Sigmoid colon (tissue), 7 donors: ENCODE measurements around the gene IFNLR1. TPM values are rescaled to one million over a fixed set of nuclear protein-coding genes. Genes with fewer than 3 reads are reported as not detected.
A peak's percentile ranks its signal among the peaks of the same experiment; 100 is the strongest.

Source experiments
- DNase-seq: peaks from one replicate; pipeline ENCODE4 v3.0.0-alpha.2; 2019
- H3K27ac ChIP-seq, 4 donors: fragments of 200-600 bp; sonication (generic); one replicate each; pipeline ENCODE4 v1.5.1; 2016 to 2019; ENCODE audit warnings: mild to moderate bottlenecking in 1 of 4
- H3K27me3 ChIP-seq, 3 donors: fragments of 200-600 bp; sonication (generic); one replicate each; pipeline ENCODE4 v1.5.1; 2019; ENCODE audit warnings: mild to moderate bottlenecking in 1 of 3
- H3K36me3 ChIP-seq, 4 donors: fragments of 200-600 bp; sonication (generic); one replicate each; pipeline ENCODE4 v1.5.1; 2016 to 2019
- H3K4me1 ChIP-seq, 4 donors: fragments of 200-600 bp; sonication (generic); one replicate each; pipeline ENCODE4 v1.5.1; 2017 to 2019
- H3K4me3 ChIP-seq, 4 donors: fragments of 200-600 bp; sonication (generic); one replicate each; pipeline ENCODE4 v1.5.1; 2017 to 2019; ENCODE audit warnings: mild to moderate bottlenecking in 2 of 4, moderate library complexity in 1 of 4
- H3K9me3 ChIP-seq, 4 donors: fragments of 200-600 bp in 3 of 4; sonication (generic) in 3 of 4; one replicate each; pipeline versions ENCODE4 v1.5.1 to v1.6.1; 2013 to 2019
- CTCF ChIP-seq, 4 experiments: fragments of 450-650 bp in 3 of 4; fragments of 200-600 bp in 1 of 4; IDR thresholded peaks; one replicate each; pipeline ENCODE4 v1.5.1; 2016 to 2019; ENCODE audit warnings: antibody characterized with exemption in 4 of 4, mild to moderate bottlenecking in 3 of 4, moderate library complexity in 2 of 4
- EP300 ChIP-seq, 4 donors: sonication (generic); formaldehyde crosslinking; IDR thresholded peaks; one replicate each; pipeline ENCODE4 v1.6.1; 2017; ENCODE audit warnings: antibody characterized with exemption in 4 of 4
- POLR2A ChIP-seq, 2 donors: fragments of 450-650 bp; IDR thresholded peaks; one replicate each; pipeline ENCODE4 v1.6.1; 2016; ENCODE audit warnings: antibody characterized with exemption in 2 of 2, mild to moderate bottlenecking in 2 of 2, moderate library complexity in 2 of 2
- POLR2AphosphoS5 ChIP-seq, 4 donors: sonication (generic); formaldehyde crosslinking; IDR thresholded peaks; one replicate each; pipeline ENCODE4 v1.6.1; 2017; ENCODE audit warnings: antibody characterized with exemption in 4 of 4
- WGBS, 2 donors: extraction: QIAGEN DNeasy Blood & Tissue Kit; methylation state at CpG; one replicate each; pipeline ENCODE4 v1.1.7; 2013; 5-methylcytosine and 5-hydroxymethylcytosine counted together
- intact Hi-C: fragments of 100-400 bp; cut with DNase I; formaldehyde crosslinking; loops from one replicate; pipeline ENCODE4 v1.15.1; 2023
- polyA plus RNA-seq, 3 donors: library from polyadenylated mRNA; stranded (reverse); fragments of 200-250 nt; gene quantifications; one replicate each; pipeline ENCODE4 v1.2.3, GENCODE V29; 2013
- total RNA-seq, 4 donors: library from RNA; depleted of rRNA; stranded (reverse); fragments of >200 nt; gene quantifications; one replicate each; pipeline ENCODE4 v1.1.0, GENCODE V29; 2016
- donor health status: healthy with polysubstance abuse.
- donor health status: Bipolar disorder and iron deficiency.
- donor health status: healthy.

The IFNLR1 gene
- total and polyA plus RNA-seq, 7 donors: 0.28 to 8.7 (median 4.2) TPM; not detected in 2

- no peak for DNase-seq
- no peaks in the 10 kb centered on the region for H3K9me3 ChIP-seq
- H3K4me3 ChIP-seq: no peak overlapping the region
- 69 to 83% methylated on average over 6 of the region's 6 CpGs for WGBS, 2 donors
- no peaks in the 10 kb centered on the region for H3K27me3 ChIP-seq
- no peaks in the 10 kb centered on the region for H3K4me1 ChIP-seq
- no peak for TF ChIP-seq CTCF (IDR thresholded peaks at IDR 0.05)
- no peak for TF ChIP-seq POLR2AphosphoS5 (IDR thresholded peaks at IDR 0.05)
- no peak for TF ChIP-seq POLR2A (IDR thresholded peaks at IDR 0.05)
- no peak for TF ChIP-seq EP300 (IDR thresholded peaks at IDR 0.05)
- no peak overlapping the region for H3K27ac ChIP-seq
- intact Hi-C loops: no loop called here
- no peaks in the 10 kb centered on the region for H3K36me3 ChIP-seq
These were observed 11.9 kb downstream of the IFNLR1 start for GRCh38 chr1:24175033-24175755.

GRCh38 chr1:24173638-24174575 lies 13.2 kb downstream of the IFNLR1 start:
- Histone ChIP-seq H3K4me3 (no peak overlapping the region), H3K4me1 (no peaks in the 10 kb centered on the region), H3K9me3 (no peaks in the 10 kb centered on the region), H3K27ac (no peak overlapping the region), H3K36me3 (no peaks in the 10 kb centered on the region), H3K27me3 (no peaks in the 10 kb centered on the region)
- intact Hi-C loops: no loop called here
- no peak for DNase-seq
- WGBS, 2 donors: 82 to 87% methylated on average over 5 of the region's 5 CpGs
- TF ChIP-seq EP300 (IDR thresholded peaks at IDR 0.05) (no peak), CTCF (IDR thresholded peaks at IDR 0.05) (no peak), POLR2AphosphoS5 (IDR thresholded peaks at IDR 0.05) (no peak), POLR2A (IDR thresholded peaks at IDR 0.05) (no peak)

GRCh38 chr1:24172598-24172997 lies 14.5 kb downstream of the IFNLR1 start:
- intact Hi-C loops: no loop called here
- 97 to 98% methylated on average over 5 of the region's 5 CpGs for WGBS, 2 donors
- H3K36me3 ChIP-seq: no peaks in the 10 kb centered on the region
- H3K4me1 ChIP-seq: no peaks in the 10 kb centered on the region
- no peak overlapping the region for H3K27ac ChIP-seq
- no peak overlapping the region for H3K4me3 ChIP-seq
- DNase-seq: no peak
- no peaks in the 10 kb centered on the region for H3K9me3 ChIP-seq
- H3K27me3 ChIP-seq: peaks cover 0 to 4% (median 0%) of the 10 kb centered on the region in 3 donors
- no peak for TF ChIP-seq POLR2A (IDR thresholded peaks at IDR 0.05)
- TF ChIP-seq POLR2AphosphoS5 (IDR thresholded peaks at IDR 0.05): no peak
- no peak for TF ChIP-seq CTCF (IDR thresholded peaks at IDR 0.05)
- no peak for TF ChIP-seq EP300 (IDR thresholded peaks at IDR 0.05)

GRCh38 chr1:24169286-24169685 lies 17.8 kb downstream of the IFNLR1 start:
- H3K36me3 ChIP-seq: no peaks in the 10 kb centered on the region
- TF ChIP-seq POLR2AphosphoS5 (IDR thresholded peaks at IDR 0.05) (no peak), EP300 (IDR thresholded peaks at IDR 0.05) (no peak), POLR2A (IDR thresholded peaks at IDR 0.05) (no peak), CTCF (IDR thresholded peaks at IDR 0.05) (no peak)
- intact Hi-C loops: no loop called here
- WGBS, 2 donors: 96 to 97% methylated on average over 12 of the region's 12 CpGs
- peak; percentile 36 for DNase-seq
- no peak overlapping the region for H3K4me3 ChIP-seq
- no peaks in the 10 kb centered on the region for H3K4me1 ChIP-seq
- H3K9me3 ChIP-seq: no peaks in the 10 kb centered on the region
- H3K27me3 ChIP-seq: peaks cover 0 to 5% (median 0%) of the 10 kb centered on the region in 3 donors
- H3K27ac ChIP-seq: no peak overlapping the region
